Measurements from ENCODE around the gene FZD1. TPM values are rescaled to one million over a fixed set of nuclear protein-coding genes. Genes with fewer than 3 reads are reported as not detected.

The FZD1 gene
- total RNA-seq, result 25.1 TPM
- polyA plus RNA-seq, result 18.7 TPM

DNA sequence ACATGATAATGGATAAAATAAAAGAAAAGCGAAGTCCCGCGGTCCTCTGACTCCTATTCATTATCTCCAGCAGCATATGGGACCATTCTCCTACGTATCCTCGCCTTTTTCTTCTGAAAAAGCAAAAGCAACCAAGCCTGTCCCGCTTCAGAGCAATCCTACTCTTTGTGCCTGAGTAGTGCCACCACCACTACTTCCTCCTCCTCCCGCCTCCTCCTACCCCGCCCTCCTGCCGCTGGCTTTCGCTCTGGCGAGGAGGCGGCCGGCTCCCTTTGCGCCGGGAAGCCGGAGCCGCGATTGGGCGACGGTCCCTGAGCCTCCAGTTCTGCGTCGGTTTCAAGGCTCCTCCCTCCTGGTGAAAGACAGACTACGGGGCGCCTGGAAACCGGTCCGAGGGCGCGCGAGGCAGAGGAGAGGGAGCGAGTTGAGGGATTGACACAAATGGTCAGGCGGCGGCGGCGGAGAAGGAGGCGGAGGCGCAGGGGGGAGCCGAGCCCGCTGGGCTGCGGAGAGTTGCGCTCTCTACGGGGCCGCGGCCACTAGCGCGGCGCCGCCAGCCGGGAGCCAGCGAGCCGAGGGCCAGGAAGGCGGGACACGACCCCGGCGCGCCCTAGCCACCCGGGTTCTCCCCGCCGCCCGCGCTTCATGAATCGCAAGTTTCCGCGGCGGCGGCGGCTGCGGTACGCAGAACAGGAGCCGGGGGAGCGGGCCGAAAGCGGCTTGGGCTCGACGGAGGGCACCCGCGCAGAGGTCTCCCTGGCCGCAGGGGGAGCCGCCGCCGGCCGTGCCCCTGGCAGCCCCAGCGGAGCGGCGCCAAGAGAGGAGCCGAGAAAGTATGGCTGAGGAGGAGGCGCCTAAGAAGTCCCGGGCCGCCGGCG, at the start of gene FZD1:
Gene FZD1 (plus strand): TSS at position 388 of the 878 bp plus-strand sequence. CDS start 448 bp downstream, at position 836.
- Histone ChIP-seq H3K4me1 (ENCODE audit: insufficient read depth) (no peaks in the 10 kb centered on the region), H3K27ac (ENCODE audit: low read depth) (peak within 1 kb of the TSS; percentile 93), H3K4me3 (ENCODE audit: low read depth, low read length) (peak within 1 kb of the TSS; percentile 79), H3K36me3 (ENCODE audit: insufficient read depth) (no peaks in the 10 kb centered on the region)
- under 1% methylated on average over 89 of the region's 90 CpGs for WGBS
- DNase-seq (ENCODE audit: extremely low spot score), result peak; percentile 95

GRCh38 chr7:91226411-91226810, 37.8 kb upstream of the FZD1 start:
- Histone ChIP-seq H3K36me3 (ENCODE audit: insufficient read depth) (no peaks in the 10 kb centered on the region), H3K27ac (ENCODE audit: low read depth) (no peak overlapping the region), H3K4me1 (ENCODE audit: insufficient read depth) (no peaks in the 10 kb centered on the region), H3K4me3 (ENCODE audit: low read depth, low read length) (no peak overlapping the region)
- DNase-seq (ENCODE audit: extremely low spot score), result no peak
- WGBS, result 72% methylated on average over 2 of the region's 2 CpGs

GRCh38 chr7:91228327-91228726, 35.9 kb upstream of the FZD1 start:
- Histone ChIP-seq H3K27ac (ENCODE audit: low read depth) (no peak overlapping the region), H3K4me1 (ENCODE audit: insufficient read depth) (no peaks in the 10 kb centered on the region), H3K36me3 (ENCODE audit: insufficient read depth) (no peaks in the 10 kb centered on the region), H3K4me3 (ENCODE audit: low read depth, low read length) (no peak overlapping the region)
- WGBS, result 84% methylated on average over 2 of the region's 2 CpGs
- no peak for DNase-seq (ENCODE audit: extremely low spot score)

DNA sequence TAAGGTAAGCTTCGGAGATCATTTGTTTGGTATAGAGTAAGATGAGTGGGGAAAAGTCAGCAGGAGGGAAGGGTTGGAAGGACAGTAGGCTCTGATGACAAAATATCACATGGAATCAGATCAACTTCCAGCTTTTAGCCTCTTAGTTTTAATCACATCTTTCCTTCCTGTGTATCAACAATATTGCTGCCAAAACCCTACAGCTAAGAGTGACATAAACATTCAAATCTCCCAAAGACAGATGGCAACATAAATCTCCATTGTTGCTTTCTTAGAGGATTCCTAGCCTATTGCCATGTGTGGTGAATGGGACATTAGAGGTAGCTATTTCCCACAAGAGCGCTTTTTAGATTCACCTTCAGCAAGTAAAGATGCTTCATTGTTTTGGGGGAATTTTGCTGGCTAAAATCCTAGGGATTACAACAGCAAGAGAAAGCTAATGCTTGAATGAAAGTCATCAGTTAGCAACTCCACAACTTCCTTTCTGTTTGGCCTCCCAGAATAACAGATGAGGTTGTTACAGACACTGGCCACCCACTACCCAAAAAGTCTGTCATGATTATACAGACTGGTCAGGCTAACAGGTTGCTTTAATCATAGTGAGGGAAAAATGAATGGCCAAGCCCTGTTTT, 35.2 kb upstream of the FZD1 start:
- no peak overlapping the region for H3K4me3 ChIP-seq (ENCODE audit: low read depth, low read length)
- no peak overlapping the region for H3K27ac ChIP-seq (ENCODE audit: low read depth)
- WGBS, result 79% methylated on average over 2 of the region's 2 CpGs
- H3K4me1 ChIP-seq (ENCODE audit: insufficient read depth), result no peaks in the 10 kb centered on the region
- no peak for DNase-seq (ENCODE audit: extremely low spot score)
- no peaks in the 10 kb centered on the region for H3K36me3 ChIP-seq (ENCODE audit: insufficient read depth)

GRCh38 chr7:91230100-91230499, 34.1 kb upstream of the FZD1 start:
- no peaks in the 10 kb centered on the region for H3K36me3 ChIP-seq (ENCODE audit: insufficient read depth)
- 84% methylated on average over 2 of the region's 2 CpGs for WGBS

DNA sequence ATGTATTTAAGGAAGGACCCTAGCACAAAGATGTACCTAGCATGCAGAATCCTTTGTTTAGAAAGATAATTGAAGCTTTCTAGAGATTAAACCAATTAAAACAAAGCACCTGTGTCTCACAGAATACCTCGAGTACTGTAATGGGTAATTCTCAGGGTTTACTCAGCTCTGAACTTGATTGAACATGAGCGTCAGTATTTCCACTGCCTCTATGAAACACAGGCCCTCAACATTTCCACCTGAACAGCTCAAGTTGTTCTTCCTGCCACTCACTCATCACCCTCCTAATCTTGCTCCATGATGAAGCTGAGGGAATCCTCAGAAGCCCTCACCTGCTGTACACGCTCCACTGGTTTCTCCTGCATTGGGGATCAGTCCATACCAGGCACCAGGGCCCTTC, 33.7 kb upstream of the FZD1 start:
- WGBS, result 89% methylated on average over 3 of the region's 3 CpGs
- Histone ChIP-seq H3K36me3 (ENCODE audit: insufficient read depth) (no peaks in the 10 kb centered on the region), H3K4me3 (ENCODE audit: low read depth, low read length) (no peak overlapping the region), H3K27ac (ENCODE audit: low read depth) (no peak overlapping the region), H3K4me1 (ENCODE audit: insufficient read depth) (no peaks in the 10 kb centered on the region)
- no peak for DNase-seq (ENCODE audit: extremely low spot score)

More at GRCh38 chr7:91230100-91230499, 34.1 kb upstream of the FZD1 start:
- no peaks in the 10 kb centered on the region for H3K4me1 ChIP-seq (ENCODE audit: insufficient read depth)
- no peak overlapping the region for H3K27ac ChIP-seq (ENCODE audit: low read depth)
- no peak for DNase-seq (ENCODE audit: extremely low spot score)
- H3K4me3 ChIP-seq (ENCODE audit: low read depth, low read length), result no peak overlapping the region

DNA sequence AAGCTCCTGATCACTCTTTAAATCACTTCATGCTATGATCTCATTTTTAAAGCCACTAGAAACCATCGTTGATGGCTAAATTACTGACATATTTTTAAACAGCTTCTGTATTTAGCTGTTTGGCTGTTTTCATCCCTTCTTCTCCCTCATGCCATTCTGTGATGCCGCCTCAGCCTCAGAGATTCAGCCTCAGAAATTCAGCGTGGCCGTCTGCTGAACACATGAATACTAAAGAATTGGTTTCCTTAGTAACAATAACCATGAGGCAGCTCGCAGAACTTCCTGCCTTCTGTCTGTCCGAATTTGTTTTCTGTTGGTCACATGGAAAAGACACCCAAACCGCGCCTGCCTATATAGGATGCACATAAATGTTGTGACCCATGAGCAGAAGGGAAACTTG, 31.0 kb upstream of the FZD1 start:
- no peak for DNase-seq (ENCODE audit: extremely low spot score)
- no peak overlapping the region for H3K27ac ChIP-seq (ENCODE audit: low read depth)
- 75% methylated on average over 8 of the region's 8 CpGs for WGBS

DNA sequence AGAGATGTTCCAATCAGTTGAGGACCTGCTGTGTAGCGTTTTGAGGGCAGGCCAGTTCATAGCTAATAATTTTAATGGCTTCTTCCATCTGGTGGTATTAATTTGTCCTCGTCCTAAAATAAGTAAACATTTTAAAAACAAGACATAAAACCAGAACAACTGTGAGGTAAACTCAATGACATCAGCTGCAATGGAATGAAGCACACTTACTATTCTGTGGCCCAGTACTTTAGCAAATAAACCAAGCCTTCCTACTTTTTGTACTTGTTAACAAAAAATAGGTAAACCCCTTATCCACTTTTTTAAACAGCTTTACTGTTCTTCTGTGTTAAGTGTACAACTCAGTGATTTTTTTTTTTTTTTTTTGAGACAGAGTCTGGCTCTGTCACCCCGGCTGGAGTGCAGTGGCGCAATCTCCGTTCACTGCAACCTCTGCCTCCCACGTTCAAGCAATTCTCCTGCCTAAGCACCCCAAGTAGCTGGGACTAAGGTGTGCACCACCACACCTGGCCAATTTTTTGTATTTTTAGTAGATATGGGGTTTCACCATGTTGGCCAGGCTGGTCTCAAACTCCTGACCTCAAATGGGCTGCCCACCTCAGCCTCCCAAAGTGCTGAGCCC, 28.9 kb upstream of the FZD1 start:
- H3K36me3 ChIP-seq (ENCODE audit: insufficient read depth), result no peaks in the 10 kb centered on the region
- no peak overlapping the region for H3K27ac ChIP-seq (ENCODE audit: low read depth)
- DNase-seq (ENCODE audit: extremely low spot score), result no peak
- no peaks in the 10 kb centered on the region for H3K4me1 ChIP-seq (ENCODE audit: insufficient read depth)
- H3K4me3 ChIP-seq (ENCODE audit: low read depth, low read length), result no peak overlapping the region
- 82% methylated on average over 6 of the region's 6 CpGs for WGBS

More for the DNA sequence above, 31.0 kb upstream of the FZD1 start:
- no peaks in the 10 kb centered on the region for H3K36me3 ChIP-seq (ENCODE audit: insufficient read depth)
- no peaks in the 10 kb centered on the region for H3K4me1 ChIP-seq (ENCODE audit: insufficient read depth)
- H3K4me3 ChIP-seq (ENCODE audit: low read depth, low read length), result no peak overlapping the region

DNA sequence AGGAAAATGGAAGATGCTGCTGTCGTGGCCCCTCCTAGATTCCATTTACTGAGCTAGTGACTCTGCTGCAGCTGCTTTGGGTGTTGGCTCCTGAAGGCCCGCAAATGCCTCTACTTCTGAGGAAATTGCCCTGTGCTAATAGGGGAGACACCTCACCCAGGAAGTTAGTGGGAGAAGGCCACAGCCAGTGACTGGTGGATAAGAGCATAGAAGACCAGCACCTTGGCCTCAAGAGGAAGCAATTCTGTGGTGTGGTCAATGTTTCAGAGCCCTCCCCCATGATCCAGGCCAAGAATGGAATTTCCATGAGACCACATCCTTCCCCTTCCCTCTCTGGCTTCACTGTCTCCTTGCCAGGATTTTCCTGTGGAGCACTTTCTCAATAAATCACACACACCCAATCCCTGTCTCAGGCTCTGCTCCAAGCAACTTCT, 25.0 kb upstream of the FZD1 start:
- Histone ChIP-seq H3K4me1 (ENCODE audit: insufficient read depth) (no peaks in the 10 kb centered on the region), H3K4me3 (ENCODE audit: low read depth, low read length) (no peak overlapping the region), H3K27ac (ENCODE audit: low read depth) (no peak overlapping the region), H3K36me3 (ENCODE audit: insufficient read depth) (no peaks in the 10 kb centered on the region)
- 56% methylated on average over 2 of the region's 2 CpGs for WGBS
- DNase-seq (ENCODE audit: extremely low spot score), result no peak

GRCh38 chr7:91239772-91240171, 24.5 kb upstream of the FZD1 start:
- no peak overlapping the region for H3K4me3 ChIP-seq (ENCODE audit: low read depth, low read length)
- H3K4me1 ChIP-seq (ENCODE audit: insufficient read depth), result no peaks in the 10 kb centered on the region
- H3K36me3 ChIP-seq (ENCODE audit: insufficient read depth), result no peaks in the 10 kb centered on the region
- WGBS, result 81% methylated on average over 1 of the region's 1 CpG
- DNase-seq (ENCODE audit: extremely low spot score), result no peak
- no peak overlapping the region for H3K27ac ChIP-seq (ENCODE audit: low read depth)

DNA sequence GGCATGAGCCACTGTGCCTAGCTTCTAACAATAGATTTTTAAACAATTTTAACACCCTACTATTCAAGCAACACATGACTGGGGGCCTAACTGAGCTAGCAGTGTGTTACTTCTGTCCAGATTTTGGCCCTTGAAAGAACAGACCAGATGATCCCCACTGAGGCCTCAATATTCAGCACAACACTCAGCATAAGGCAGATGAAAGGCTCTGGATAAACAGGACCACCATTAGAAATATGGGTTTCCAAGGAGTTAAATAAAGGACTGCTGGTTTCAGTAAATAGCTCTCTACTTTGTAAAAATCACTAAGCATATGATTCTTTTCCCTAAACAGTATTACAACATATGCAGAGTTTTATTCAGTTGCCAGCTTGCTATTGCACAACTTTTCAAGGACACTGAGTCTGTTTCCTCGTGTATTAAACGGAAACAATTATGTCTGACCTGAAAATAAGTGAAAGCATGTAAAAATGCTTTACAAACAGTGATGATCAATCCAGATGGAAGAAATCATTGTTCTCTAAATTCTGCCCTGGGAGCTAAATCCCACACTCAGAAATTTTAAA, 23.8 kb upstream of the FZD1 start:
- H3K4me3 ChIP-seq (ENCODE audit: low read depth, low read length), result no peak overlapping the region
- H3K4me1 ChIP-seq (ENCODE audit: insufficient read depth), result no peaks in the 10 kb centered on the region
- no peak for DNase-seq (ENCODE audit: extremely low spot score)
- H3K27ac ChIP-seq (ENCODE audit: low read depth), result no peak overlapping the region
- no peaks in the 10 kb centered on the region for H3K36me3 ChIP-seq (ENCODE audit: insufficient read depth)
- WGBS, result 38% methylated on average over 2 of the region's 2 CpGs

DNA sequence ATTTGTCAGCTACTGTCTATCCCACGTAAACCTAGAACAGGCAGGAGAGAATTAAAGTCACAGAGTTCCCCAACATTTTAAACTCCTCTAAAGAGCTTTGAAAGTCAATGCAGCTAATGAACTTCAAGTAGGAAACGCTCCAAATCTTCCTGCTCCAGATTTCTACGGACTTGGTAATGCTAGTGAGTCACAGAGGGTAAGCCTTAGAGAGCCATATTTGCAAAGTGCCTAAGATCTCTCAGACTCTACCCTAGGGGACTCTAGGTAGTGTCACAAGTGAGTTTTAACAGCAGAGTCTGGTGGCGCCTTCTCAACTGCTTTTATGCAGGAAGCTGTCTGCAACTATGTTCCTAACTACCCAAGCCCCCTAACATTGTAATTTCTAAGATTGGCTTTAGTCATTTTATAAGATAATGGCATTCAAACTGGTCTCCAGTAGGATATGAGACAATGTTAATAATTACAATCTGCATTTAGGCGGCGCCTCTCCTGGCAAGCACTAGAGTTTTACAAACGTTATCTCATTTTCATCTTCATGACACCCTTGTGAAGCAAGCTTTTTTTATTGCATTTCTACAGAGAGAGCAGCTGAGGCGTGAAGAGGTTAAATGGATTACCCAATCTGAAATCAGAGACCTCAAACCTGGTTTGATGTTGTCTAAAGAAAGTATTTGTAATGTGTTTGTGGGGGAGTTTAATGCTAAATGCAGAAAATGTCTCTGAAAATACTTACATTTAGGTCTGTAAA, 22.0 kb upstream of the FZD1 start:
- H3K27ac ChIP-seq (ENCODE audit: low read depth), result no peak overlapping the region
- 70% methylated on average over 8 of the region's 8 CpGs for WGBS
- H3K4me3 ChIP-seq (ENCODE audit: low read depth, low read length), result no peak overlapping the region
- no peaks in the 10 kb centered on the region for H3K4me1 ChIP-seq (ENCODE audit: insufficient read depth)
- no peaks in the 10 kb centered on the region for H3K36me3 ChIP-seq (ENCODE audit: insufficient read depth)
- DNase-seq (ENCODE audit: extremely low spot score), result no peak

Data from urinary bladder (tissue), 4 donors.